Suprapubic skin (tissue), 3 donors: Measurements from ENCODE around the gene ST6GALNAC6.
"Not testable (repeated sequence)": the region's sequence is repeated elsewhere in the genome, so short reads cannot be mapped to it uniquely, and the experiment has no call there.

ENCODE experiments used
- CTCF ChIP-seq, 2 donors: fragments of 200-600 bp in 1 of 2; fragments of 450-650 bp in 1 of 2; sonication (generic) in 1 of 2; IDR thresholded peaks; one replicate each; pipeline ENCODE4 v1.5.1; 2016 to 2019; ENCODE audit warnings: antibody characterized with exemption in 2 of 2, mild to moderate bottlenecking in 1 of 2, moderate library complexity in 1 of 2
- EP300 ChIP-seq: sonication (generic); formaldehyde crosslinking; IDR thresholded peaks from one replicate; pipeline ENCODE4 v1.6.1; 2017; ENCODE audit warnings: antibody characterized with exemption
- POLR2A ChIP-seq, 2 donors: fragments of 450-650 bp; IDR thresholded peaks; one replicate each; pipeline ENCODE4 v1.6.1; 2017; ENCODE audit warnings: antibody characterized with exemption in 2 of 2, mild to moderate bottlenecking in 2 of 2, moderate library complexity in 2 of 2

GRCh38 chr9:127870153-127870491 is 29.3 kb downstream of the ST6GALNAC6 start:
- not testable (repeated sequence) for TF ChIP-seq CTCF (IDR thresholded peaks at IDR 0.05); EP300; POLR2A (IDR thresholded peaks at IDR 0.05)
